RWPE2 (cell line): ENCODE results near the gene RIC3.

Experiments used
- ATAC-seq: fragments of 200-7000 bp; cut with Tn5 transposase; 3 replicates; pipeline ENCODE4 v1.9.1; 2021; ENCODE audit warnings: low read depth
- DNase-seq: peaks from one replicate; pipeline ENCODE4 v3.0.0-alpha.2; 2020; ENCODE audit warnings: low spot score
- H3K27ac ChIP-seq: fragments of 450-650 bp; 2 replicates; pipeline ENCODE4 v1.5.1; 2017; ENCODE audit warnings: mild to moderate bottlenecking; ENCODE audit not compliant: poor library complexity, severe bottlenecking
- H3K27me3 ChIP-seq: fragments of 250-450 bp; sonication (Bioruptor Pico); 2 replicates; pipeline ENCODE4 v1.5.1; 2021; ENCODE audit warnings: mild to moderate bottlenecking, moderate library complexity; ENCODE audit not compliant: insufficient read depth, poor library complexity, severe bottlenecking
- H3K36me3 ChIP-seq: fragments of 250-450 bp; sonication (Bioruptor Pico); 2 replicates; pipeline ENCODE4 v1.5.1; 2020; ENCODE audit warnings: low read depth, mild to moderate bottlenecking, moderate library complexity
- H3K4me1 ChIP-seq: fragments of 250-450 bp; sonication (Bioruptor Pico); 2 replicates; pipeline ENCODE4 v1.5.1; 2021; ENCODE audit warnings: mild to moderate bottlenecking, moderate library complexity; ENCODE audit not compliant: insufficient read depth, poor library complexity, severe bottlenecking
- H3K4me3 ChIP-seq: fragments of 250-450 bp; sonication (Bioruptor Pico); 2 replicates; pipeline ENCODE4 v1.5.1; 2021; ENCODE audit warnings: mild to moderate bottlenecking, moderate library complexity; ENCODE audit not compliant: severe bottlenecking
- H3K9me3 ChIP-seq: fragments of 250-450 bp; sonication (Bioruptor Pico); 2 replicates; pipeline ENCODE4 v1.5.1; 2021; ENCODE audit warnings: mild to moderate bottlenecking, moderate library complexity; ENCODE audit not compliant: severe bottlenecking
- CTCF ChIP-seq: fragments of 450-650 bp; IDR thresholded peaks from one replicate; pipeline ENCODE4 v1.5.1; 2017; ENCODE audit warnings: mild to moderate bottlenecking, moderate library complexity; ENCODE audit not compliant: poor library complexity, severe bottlenecking

Gene RIC3

GRCh38 chr11:8122173-8122764 is 46.6 kb downstream of the RIC3 start:
- H3K27me3 ChIP-seq: no peaks in the 10 kb centered on the region
- DNase-seq: no peak
- no peaks in the 10 kb centered on the region for H3K36me3 ChIP-seq
- no peaks in the 10 kb centered on the region for H3K9me3 ChIP-seq
- no peak for ATAC-seq
- no peaks in the 10 kb centered on the region for H3K4me1 ChIP-seq
- H3K27ac ChIP-seq: no peak overlapping the region
- H3K4me3 ChIP-seq: no peak overlapping the region
- TF ChIP-seq CTCF: no peak

- DNase-seq (no peak), ATAC-seq (no peak)
- H3K4me1 ChIP-seq: no peaks in the 10 kb centered on the region
- TF ChIP-seq CTCF: no peak
- no peaks in the 10 kb centered on the region for H3K36me3 ChIP-seq
- H3K4me3 ChIP-seq: no peak overlapping the region
- H3K9me3 ChIP-seq: no peaks in the 10 kb centered on the region
- H3K27ac ChIP-seq: no peak overlapping the region
- no peaks in the 10 kb centered on the region for H3K27me3 ChIP-seq
These were observed 57.2 kb downstream of the RIC3 start for GRCh38 chr11:8111636-8112035.

- Histone ChIP-seq H3K4me3 (no peak overlapping the region), H3K9me3 (no peaks in the 10 kb centered on the region), H3K27me3 (no peaks in the 10 kb centered on the region), H3K4me1 (no peaks in the 10 kb centered on the region), H3K27ac (no peak overlapping the region), H3K36me3 (no peaks in the 10 kb centered on the region)
- no peak for DNase-seq
- no peak for ATAC-seq
- no peak for TF ChIP-seq CTCF
These were observed 58.4 kb downstream of the RIC3 start for GRCh38 chr11:8110396-8110795.

GRCh38 chr11:8109675-8110074 is 59.1 kb downstream of the RIC3 start:
- no peaks in the 10 kb centered on the region for H3K9me3 ChIP-seq
- DNase-seq (no peak), ATAC-seq (no peak)
- no peak for TF ChIP-seq CTCF
- no peaks in the 10 kb centered on the region for H3K27me3 ChIP-seq
- no peak overlapping the region for H3K4me3 ChIP-seq
- H3K4me1 ChIP-seq: no peaks in the 10 kb centered on the region
- no peak overlapping the region for H3K27ac ChIP-seq
- H3K36me3 ChIP-seq: no peaks in the 10 kb centered on the region

- DNase-seq (no peak), ATAC-seq (no peak)
- TF ChIP-seq CTCF: no peak
- Histone ChIP-seq H3K27ac (no peak overlapping the region), H3K4me3 (no peak overlapping the region), H3K4me1 (no peaks in the 10 kb centered on the region), H3K9me3 (no peaks in the 10 kb centered on the region), H3K27me3 (no peaks in the 10 kb centered on the region), H3K36me3 (no peaks in the 10 kb centered on the region)
These were observed 60.4 kb downstream of the RIC3 start for GRCh38 chr11:8108421-8108820.
